Measurements from ENCODE around the gene AMOTL1.

DNA sequence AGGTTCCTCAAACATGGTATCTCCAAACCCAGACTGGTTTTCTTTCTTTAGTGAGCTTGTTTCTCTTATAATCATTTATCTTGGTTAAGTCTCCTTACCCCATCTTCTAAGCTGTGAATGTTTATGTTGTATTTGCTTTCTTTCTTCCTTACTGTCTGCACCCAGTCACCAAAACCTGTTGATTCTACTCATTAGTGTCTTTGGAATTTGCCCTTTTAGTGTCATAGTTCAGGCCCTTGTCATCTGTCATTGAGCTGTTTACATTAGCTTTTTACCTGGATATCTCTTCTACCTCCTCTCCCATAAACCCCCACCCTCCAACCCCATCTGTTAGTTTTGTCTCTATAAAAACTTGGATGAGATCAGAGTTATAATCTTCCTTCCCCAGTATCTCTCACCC lies 59.9 kb downstream of the AMOTL1 start:
- TF ChIP-seq POLR2A (IDR thresholded peaks at IDR 0.05; ENCODE audit: low read depth, low read length) = no peak
- no peak for TF ChIP-seq POLR2AphosphoS5 (IDR thresholded peaks at IDR 0.05; ENCODE audit: low read depth, low read length)
- TF ChIP-seq TAF1 (IDR thresholded peaks at IDR 0.05; ENCODE audit: low read depth, low read length) = no peak
- TF ChIP-seq POU2F2 (IDR thresholded peaks at IDR 0.05; ENCODE audit: low read depth, low read length) = no peak
